H9 (cell line): ENCODE measurements around the gene MINDY4. TPM values are rescaled to one million over a fixed set of nuclear protein-coding genes. Genes with fewer than 3 reads are reported as not detected.

Experiments
- DNase-seq: peaks from one replicate; pipeline ENCODE4 v3.0.0-alpha.2; 2017
- H2AFZ ChIP-seq: one replicate; pipeline ENCODE4 v1.6.1; 2013; ENCODE audit warnings: mild to moderate bottlenecking, low read length, control low read depth, moderate library complexity
- H2AK5ac ChIP-seq: 2 replicates; pipeline ENCODE4 v1.6.1; 2013; ENCODE audit warnings: low read length, control low read depth, mixed read lengths; ENCODE audit not compliant: insufficient read length
- H2BK120ac ChIP-seq: one replicate; pipeline ENCODE4 v1.6.1; 2013; ENCODE audit warnings: low read depth, mild to moderate bottlenecking, low read length, control low read depth, inconsistent platforms; ENCODE audit not compliant: poor library complexity, severe bottlenecking
- H2BK12ac ChIP-seq: 2 replicates; pipeline ENCODE4 v1.6.1; 2013; ENCODE audit warnings: low read length, control low read depth, mixed read lengths, low read depth; ENCODE audit not compliant: insufficient read length
- H2BK15ac ChIP-seq: 2 replicates; pipeline ENCODE4 v1.6.1; 2013; ENCODE audit warnings: low read depth, low read length, control low read depth
- H2BK20ac ChIP-seq: one replicate; pipeline ENCODE4 v1.6.1; 2013; ENCODE audit warnings: low read depth, mild to moderate bottlenecking, low read length, control low read depth, inconsistent platforms; ENCODE audit not compliant: poor library complexity, severe bottlenecking
- H2BK5ac ChIP-seq: 2 replicates; pipeline ENCODE4 v1.6.1; 2013; ENCODE audit warnings: low read length, control low read depth, mixed read lengths; ENCODE audit not compliant: insufficient read length
- H3K14ac ChIP-seq: 2 replicates; pipeline ENCODE4 v1.6.1; 2013; ENCODE audit warnings: low read length, control low read depth; ENCODE audit not compliant: insufficient read depth
- H3K18ac ChIP-seq: 2 replicates; pipeline ENCODE4 v1.6.1; 2013; ENCODE audit warnings: low read depth, mild to moderate bottlenecking, mixed read lengths, low read length, control low read depth; ENCODE audit not compliant: insufficient read length
- H3K23ac ChIP-seq: 2 replicates; pipeline ENCODE4 v1.6.1; 2013; ENCODE audit warnings: low read length, control low read depth, mixed read lengths, low read depth; ENCODE audit not compliant: insufficient read length
- H3K23me2 ChIP-seq: 2 replicates; pipeline ENCODE4 v1.6.1; 2013; ENCODE audit warnings: low read depth, mild to moderate bottlenecking, mixed read lengths, low read length, control low read depth; ENCODE audit not compliant: insufficient read length, poor library complexity, severe bottlenecking
- H3K27ac ChIP-seq: 2 replicates; pipeline ENCODE4 v1.5.1; 2013; ENCODE audit warnings: low read length, control low read depth, mixed read lengths, low read depth; ENCODE audit not compliant: insufficient read length
- H3K27me3 ChIP-seq: 2 replicates; pipeline ENCODE4 v1.6.1; 2013; ENCODE audit warnings: low read length, control low read depth, inconsistent platforms; ENCODE audit not compliant: insufficient read depth
- H3K4ac ChIP-seq: 2 replicates; pipeline ENCODE4 v1.6.1; 2013; ENCODE audit warnings: low read depth, mild to moderate bottlenecking, control low read depth, inconsistent platforms, low read length, moderate library complexity
- H3K4me1 ChIP-seq: 2 replicates; pipeline ENCODE4 v1.6.1; 2013; ENCODE audit warnings: low read length, control low read depth, inconsistent platforms; ENCODE audit not compliant: insufficient read depth
- H3K4me2 ChIP-seq: 2 replicates; pipeline ENCODE4 v1.6.1; 2013; ENCODE audit warnings: low read length, control low read depth, mixed read lengths; ENCODE audit not compliant: insufficient read length, insufficient read depth
- H3K56ac ChIP-seq: 2 replicates; pipeline ENCODE4 v1.6.1; 2013; ENCODE audit warnings: low read depth, mild to moderate bottlenecking, mixed read lengths, low read length, control low read depth; ENCODE audit not compliant: insufficient read length
- H3K79me1 ChIP-seq: 2 replicates; pipeline ENCODE4 v1.6.1; 2013; ENCODE audit warnings: low read depth, mild to moderate bottlenecking, moderate library complexity, low read length, control low read depth, inconsistent platforms; ENCODE audit not compliant: insufficient read depth, poor library complexity, severe bottlenecking
- H3K79me2 ChIP-seq: 2 replicates; pipeline ENCODE4 v1.6.1; 2013; ENCODE audit warnings: low read length, control low read depth, inconsistent platforms; ENCODE audit not compliant: insufficient read depth
- H3K9ac ChIP-seq: 2 replicates; pipeline ENCODE4 v1.6.1; 2013; ENCODE audit warnings: low read length, control low read depth, mixed read lengths; ENCODE audit not compliant: insufficient read length; ENCODE audit errors: extremely low read depth
- H3K9me3 ChIP-seq: one replicate; pipeline ENCODE4 v1.6.1; 2013; ENCODE audit warnings: low read depth, low read length, inconsistent platforms; ENCODE audit not compliant: control insufficient read depth
- H3T11ph ChIP-seq: one replicate; pipeline ENCODE4 v1.6.1; 2013; ENCODE audit warnings: mild to moderate bottlenecking, low read length, control low read depth, inconsistent platforms
- H4K20me1 ChIP-seq: one replicate; pipeline ENCODE4 v1.6.1; 2013; ENCODE audit not compliant: control insufficient read depth, insufficient read length, insufficient read depth
- H4K5ac ChIP-seq: 2 replicates; pipeline ENCODE4 v1.6.1; 2013; ENCODE audit warnings: low read depth, mild to moderate bottlenecking, mixed read lengths, low read length, control low read depth; ENCODE audit not compliant: insufficient read length
- H4K8ac ChIP-seq: replicated peaks from 2 replicates; pipeline ENCODE4 v1.6.1; 2013; ENCODE audit warnings: low read length, control low read depth, mixed read lengths, low read depth; ENCODE audit not compliant: insufficient read length
- H4K91ac ChIP-seq: 2 replicates; pipeline ENCODE4 v1.6.1; 2013; ENCODE audit warnings: low read depth, mild to moderate bottlenecking, moderate library complexity, mixed read lengths, low read length, control low read depth; ENCODE audit not compliant: insufficient read length
- H3K27ac Mint-ChIP-seq, 3 experiments: 2 replicates in 2 of 3; 3 replicates in 1 of 3; pipeline ENCODE4 v1.8.0; 2020 to 2021; ENCODE audit warnings: mixed read lengths in 3 of 3, mild to moderate bottlenecking in 1 of 3, moderate library complexity in 1 of 3
- H3K27me3 Mint-ChIP-seq: 2 replicates; pipeline ENCODE4 v1.8.0; 2021; ENCODE audit warnings: low read depth, mild to moderate bottlenecking, moderate library complexity, mixed read lengths
- H3K36me3 Mint-ChIP-seq, 3 experiments: 2 replicates in 2 of 3; 3 replicates in 1 of 3; pipeline ENCODE4 v1.8.0; 2020 to 2021; ENCODE audit warnings: low read depth in 3 of 3, mixed read lengths in 3 of 3; ENCODE audit not compliant: insufficient read depth in 1 of 3
- H3K4me1 Mint-ChIP-seq, 2 experiments: 2 replicates each; pipeline ENCODE4 v1.8.0; 2020; ENCODE audit warnings: mixed read lengths in 2 of 2
- H3K4me3 Mint-ChIP-seq, 2 experiments: 2 replicates in 1 of 2; 3 replicates in 1 of 2; pipeline ENCODE4 v1.8.0; 2020 to 2021; ENCODE audit warnings: mild to moderate bottlenecking in 2 of 2, mixed read lengths in 2 of 2, moderate library complexity in 1 of 2
- H3K9me3 Mint-ChIP-seq, 2 experiments: 2 replicates in 1 of 2; 3 replicates in 1 of 2; pipeline ENCODE4 v1.8.0; 2020; ENCODE audit warnings: mild to moderate bottlenecking in 2 of 2, mixed read lengths in 2 of 2, moderate library complexity in 1 of 2
- WGBS: extraction: QIAGEN DNeasy Blood & Tissue Kit; methylation state at CpG from one replicate; pipeline ENCODE4 v1.1.7; 2013; ENCODE audit warnings: missing lambda C conversion rate, low lambda C conversion rate, mixed read lengths; ENCODE audit not compliant: insufficient read length; ENCODE audit errors: extremely low coverage; 5-methylcytosine and 5-hydroxymethylcytosine counted together
- total RNA-seq: library from RNA; stranded (reverse); gene quantifications from 2 replicates; pipeline ENCODE4 v1.2.1, GENCODE V29; 2021
- TF ChIP-seq, protein P1 (sequence below): fragments of 200-600 bp; sonication (generic); conservative IDR thresholded peaks from 3 replicates; pipeline ENCODE4 v1.8.0; 2021; ENCODE audit warnings: antibody characterized with exemption, mild to moderate bottlenecking

The MINDY4 gene
- total RNA-seq, 1 experiment from 2014 or later = 3.1 TPM

GRCh38 chr7:30902466-30902865 is 131.2 kb downstream of the MINDY4 start:
- no peak overlapping the region for H4K91ac ChIP-seq
- TF ChIP-seq, protein P1, sequence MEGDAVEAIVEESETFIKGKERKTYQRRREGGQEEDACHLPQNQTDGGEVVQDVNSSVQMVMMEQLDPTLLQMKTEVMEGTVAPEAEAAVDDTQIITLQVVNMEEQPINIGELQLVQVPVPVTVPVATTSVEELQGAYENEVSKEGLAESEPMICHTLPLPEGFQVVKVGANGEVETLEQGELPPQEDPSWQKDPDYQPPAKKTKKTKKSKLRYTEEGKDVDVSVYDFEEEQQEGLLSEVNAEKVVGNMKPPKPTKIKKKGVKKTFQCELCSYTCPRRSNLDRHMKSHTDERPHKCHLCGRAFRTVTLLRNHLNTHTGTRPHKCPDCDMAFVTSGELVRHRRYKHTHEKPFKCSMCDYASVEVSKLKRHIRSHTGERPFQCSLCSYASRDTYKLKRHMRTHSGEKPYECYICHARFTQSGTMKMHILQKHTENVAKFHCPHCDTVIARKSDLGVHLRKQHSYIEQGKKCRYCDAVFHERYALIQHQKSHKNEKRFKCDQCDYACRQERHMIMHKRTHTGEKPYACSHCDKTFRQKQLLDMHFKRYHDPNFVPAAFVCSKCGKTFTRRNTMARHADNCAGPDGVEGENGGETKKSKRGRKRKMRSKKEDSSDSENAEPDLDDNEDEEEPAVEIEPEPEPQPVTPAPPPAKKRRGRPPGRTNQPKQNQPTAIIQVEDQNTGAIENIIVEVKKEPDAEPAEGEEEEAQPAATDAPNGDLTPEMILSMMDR = no peak
- H2AFZ ChIP-seq = no peak overlapping the region
- no peak overlapping the region for H3K18ac ChIP-seq
- H2BK12ac ChIP-seq = no peak overlapping the region
- no peaks in the 10 kb centered on the region for H3K9me3 Mint-ChIP-seq
- H2BK20ac ChIP-seq = no peak overlapping the region
- no peaks in the 10 kb centered on the region for H3K79me1 ChIP-seq
- H2BK5ac ChIP-seq = no peak overlapping the region
- peaks cover 1% of the 10 kb centered on the region for H3K27me3 Mint-ChIP-seq
- no peaks in the 10 kb centered on the region; a peak in 1 of 7 replicates for H3K36me3 Mint-ChIP-seq
- no peak overlapping the region for H4K8ac ChIP-seq
- H3K4ac ChIP-seq = no peak overlapping the region
- H3K9ac ChIP-seq = no peak overlapping the region
- H3K27me3 ChIP-seq = no peaks in the 10 kb centered on the region
- no peaks in the 10 kb centered on the region for H3K79me2 ChIP-seq
- no peak overlapping the region; the same call in 1 of the 2 replicates for H3K14ac ChIP-seq
- no peak overlapping the region for H2AK5ac ChIP-seq
- H2BK15ac ChIP-seq = no peak overlapping the region
- no CpG with 5 or more reads among the region's 11 CpGs for WGBS
- no peak overlapping the region for H4K5ac ChIP-seq
- H3K27ac Mint-ChIP-seq = no peak overlapping the region
- H3K27ac ChIP-seq = no peak overlapping the region
- H2BK120ac ChIP-seq = no peak overlapping the region
- no peak overlapping the region for H3K56ac ChIP-seq
- H3K23ac ChIP-seq = no peak overlapping the region
- no peak overlapping the region for H3K4me3 Mint-ChIP-seq
- DNase-seq = no peak
- no peak overlapping the region for H3K4me2 ChIP-seq
- H3T11ph ChIP-seq = no peak overlapping the region
- peaks cover 0 to 7% of the 10 kb centered on the region in 2 experiments; a peak in 2 of 4 replicates for H3K4me1 Mint-ChIP-seq
- no peaks in the 10 kb centered on the region for H3K4me1 ChIP-seq
- H3K23me2 ChIP-seq = no peaks in the 10 kb centered on the region
- no peaks in the 10 kb centered on the region for H4K20me1 ChIP-seq
- no peaks in the 10 kb centered on the region for H3K9me3 ChIP-seq
